ENCODE data around the gene GTF2H1. TPM values are rescaled to one million over a fixed set of nuclear protein-coding genes. Genes with fewer than 3 reads are reported as not detected.
A peak's percentile ranks its signal among the peaks of the same experiment; 100 is the strongest.

The GTF2H1 gene
- total RNA-seq, 2 donors from 2014 or later, result 48.9 to 54.2 TPM

GRCh38 chr11:18330921-18331320 is 8.6 kb downstream of the GTF2H1 start:
- H3K27ac Mint-ChIP-seq, result peak overlapping the region; percentile 26
- no peaks in the 10 kb centered on the region for H3K27me3 Mint-ChIP-seq
- H3K4me1 Mint-ChIP-seq, result peaks cover 36% of the 10 kb centered on the region
- ATAC-seq (replicated peaks), result peak; percentile 39
- no peaks in the 10 kb centered on the region for H3K9me3 Mint-ChIP-seq
- peaks cover 100% of the 10 kb centered on the region for H3K36me3 Mint-ChIP-seq (ENCODE audit: low read depth)
- peak overlapping the region; percentile 41 for H3K4me3 Mint-ChIP-seq

- peak overlapping the region; percentile 41 for H3K4me3 Mint-ChIP-seq
- H3K36me3 Mint-ChIP-seq (ENCODE audit: low read depth), result peaks cover 100% of the 10 kb centered on the region
Observed at GRCh38 chr11:18332302-18332701, 9.9 kb downstream of the GTF2H1 start.

GRCh38 chr11:18332891-18333290 is 10.5 kb downstream of the GTF2H1 start:
- no peaks in the 10 kb centered on the region for H3K9me3 Mint-ChIP-seq
- peak overlapping the region; percentile 29 for H3K4me3 Mint-ChIP-seq
- H3K27ac Mint-ChIP-seq, result peak overlapping the region; percentile 55
- H3K4me1 Mint-ChIP-seq, result peaks cover 32% of the 10 kb centered on the region
- H3K36me3 Mint-ChIP-seq (ENCODE audit: low read depth), result peaks cover 100% of the 10 kb centered on the region
- no peaks in the 10 kb centered on the region for H3K27me3 Mint-ChIP-seq
- ATAC-seq (replicated peaks), result no peak

More at GRCh38 chr11:18332302-18332701, 9.9 kb downstream of the GTF2H1 start:
- ATAC-seq (replicated peaks), result peak; percentile 58
- Mint-ChIP-seq H3K9me3 (no peaks in the 10 kb centered on the region), H3K4me1 (peaks cover 32% of the 10 kb centered on the region), H3K27ac (peak overlapping the region; percentile 16), H3K27me3 (no peaks in the 10 kb centered on the region)

- Mint-ChIP-seq H3K4me3 (no peak overlapping the region), H3K27ac (no peak overlapping the region), H3K9me3 (no peaks in the 10 kb centered on the region), H3K4me1 (no peaks in the 10 kb centered on the region), H3K36me3 (ENCODE audit: low read depth) (peaks cover 92% of the 10 kb centered on the region), H3K27me3 (no peaks in the 10 kb centered on the region)
- no peak for ATAC-seq (replicated peaks)
Observed at GRCh38 chr11:18347471-18348125, 25.2 kb downstream of the GTF2H1 start.

DNA sequence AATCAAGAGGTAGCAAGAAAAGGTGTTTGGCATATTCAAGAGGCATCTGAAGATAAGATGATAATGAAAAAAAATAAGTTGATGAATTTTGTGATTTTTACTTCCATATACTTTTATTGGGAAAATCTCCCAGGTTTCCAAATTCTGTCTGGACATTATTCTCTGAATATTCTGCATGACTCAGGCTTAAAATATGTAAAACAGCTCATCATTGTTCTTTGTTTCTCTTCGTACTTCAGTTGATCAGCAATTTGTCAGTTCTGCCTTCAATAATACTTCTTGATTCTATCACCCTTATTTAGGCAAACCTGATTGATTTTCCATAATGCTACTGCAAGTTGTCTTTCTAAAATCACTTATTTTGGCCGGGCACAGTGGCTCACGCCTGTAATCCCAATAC is 30.2 kb downstream of the GTF2H1 start:
- Mint-ChIP-seq H3K27ac (no peak overlapping the region), H3K36me3 (ENCODE audit: low read depth) (peaks cover 93% of the 10 kb centered on the region), H3K9me3 (no peaks in the 10 kb centered on the region), H3K4me1 (no peaks in the 10 kb centered on the region), H3K27me3 (no peaks in the 10 kb centered on the region), H3K4me3 (no peak overlapping the region)
- ATAC-seq (replicated peaks), result no peak

- no peak for ATAC-seq (replicated peaks)
- Mint-ChIP-seq H3K27ac (no peak overlapping the region), H3K27me3 (no peaks in the 10 kb centered on the region), H3K4me3 (no peak overlapping the region), H3K4me1 (no peaks in the 10 kb centered on the region), H3K9me3 (no peaks in the 10 kb centered on the region), H3K36me3 (ENCODE audit: low read depth) (peaks cover 90% of the 10 kb centered on the region)
Observed at GRCh38 chr11:18358646-18359045, 36.3 kb downstream of the GTF2H1 start.

DNA sequence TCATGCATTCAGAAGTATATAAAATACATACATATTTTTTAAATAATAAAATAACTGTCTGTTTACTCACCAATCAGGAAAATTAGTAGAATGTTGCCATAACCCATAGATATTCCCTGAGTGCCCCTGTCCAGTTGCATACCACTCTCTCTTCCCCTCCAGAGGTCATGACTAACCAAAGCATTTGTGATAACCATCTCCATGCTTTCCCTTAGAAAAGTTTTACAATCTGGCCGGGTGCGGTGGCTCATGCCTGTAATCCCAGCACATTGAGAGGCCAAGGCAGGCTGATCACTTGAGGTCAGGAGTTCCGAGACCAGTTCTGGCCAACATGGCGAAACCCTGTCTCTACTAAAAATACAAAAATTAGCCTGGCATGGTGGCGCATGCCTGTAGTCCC is 38.8 kb downstream of the GTF2H1 start:
- Mint-ChIP-seq H3K4me1 (no peaks in the 10 kb centered on the region), H3K27ac (no peak overlapping the region), H3K9me3 (no peaks in the 10 kb centered on the region), H3K27me3 (no peaks in the 10 kb centered on the region), H3K36me3 (ENCODE audit: low read depth) (peaks cover 94% of the 10 kb centered on the region), H3K4me3 (no peak overlapping the region)
- ATAC-seq (replicated peaks), result no peak

DNA sequence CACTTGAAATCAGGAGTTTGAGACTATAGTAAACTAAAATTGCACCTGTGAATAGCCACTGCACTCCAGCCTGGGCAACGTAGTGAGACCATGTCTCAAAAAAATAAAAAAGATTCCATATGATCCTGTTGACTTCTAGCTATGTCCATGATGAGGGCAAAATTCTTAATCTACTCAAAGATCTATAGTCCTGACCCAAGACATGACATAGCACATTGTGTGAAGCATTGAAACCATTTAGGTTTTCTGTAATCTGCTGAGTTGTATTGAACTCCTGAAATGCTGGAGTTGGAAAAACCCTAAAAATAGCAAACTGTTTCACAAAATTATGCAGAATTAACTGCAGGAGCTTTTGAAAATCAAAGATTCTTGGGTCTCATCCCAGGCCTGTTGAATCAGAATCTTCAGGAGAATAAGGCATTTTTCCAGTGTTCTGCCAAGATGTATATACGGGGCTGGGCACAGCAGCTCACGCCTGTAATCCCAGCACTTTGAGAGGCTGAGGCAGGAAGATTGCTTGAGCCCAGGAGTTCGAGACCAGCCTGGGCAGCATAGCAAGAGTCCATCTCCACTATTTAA is 42.2 kb downstream of the GTF2H1 start:
- Mint-ChIP-seq H3K27ac (peak overlapping the region; percentile 52), H3K4me3 (no peak overlapping the region), H3K36me3 (ENCODE audit: low read depth) (peaks cover 83% of the 10 kb centered on the region), H3K27me3 (no peaks in the 10 kb centered on the region), H3K4me1 (no peaks in the 10 kb centered on the region), H3K9me3 (no peaks in the 10 kb centered on the region)
- no peak for ATAC-seq (replicated peaks)

- Mint-ChIP-seq H3K9me3 (no peaks in the 10 kb centered on the region), H3K36me3 (ENCODE audit: low read depth) (peaks cover 71% of the 10 kb centered on the region), H3K4me3 (no peak overlapping the region), H3K27ac (peak overlapping the region; percentile 10), H3K27me3 (no peaks in the 10 kb centered on the region), H3K4me1 (no peaks in the 10 kb centered on the region)
- no peak for ATAC-seq (replicated peaks)
Observed at GRCh38 chr11:18365741-18366140, 43.4 kb downstream of the GTF2H1 start.

- ATAC-seq (replicated peaks), result no peak
- no peaks in the 10 kb centered on the region for H3K4me1 Mint-ChIP-seq
- H3K27ac Mint-ChIP-seq, result no peak overlapping the region
- no peak overlapping the region for H3K4me3 Mint-ChIP-seq
- no peaks in the 10 kb centered on the region for H3K27me3 Mint-ChIP-seq
- no peaks in the 10 kb centered on the region for H3K9me3 Mint-ChIP-seq
- H3K36me3 Mint-ChIP-seq (ENCODE audit: low read depth), result peaks cover 66% of the 10 kb centered on the region
Observed at GRCh38 chr11:18366286-18366685, 43.9 kb downstream of the GTF2H1 start.

- no peak for ATAC-seq (replicated peaks)
- Mint-ChIP-seq H3K27me3 (no peaks in the 10 kb centered on the region), H3K4me1 (no peaks in the 10 kb centered on the region), H3K9me3 (no peaks in the 10 kb centered on the region), H3K36me3 (ENCODE audit: low read depth) (peaks cover 56% of the 10 kb centered on the region), H3K27ac (no peak overlapping the region), H3K4me3 (no peak overlapping the region)
Observed at GRCh38 chr11:18367431-18367830, 45.1 kb downstream of the GTF2H1 start.

DNA sequence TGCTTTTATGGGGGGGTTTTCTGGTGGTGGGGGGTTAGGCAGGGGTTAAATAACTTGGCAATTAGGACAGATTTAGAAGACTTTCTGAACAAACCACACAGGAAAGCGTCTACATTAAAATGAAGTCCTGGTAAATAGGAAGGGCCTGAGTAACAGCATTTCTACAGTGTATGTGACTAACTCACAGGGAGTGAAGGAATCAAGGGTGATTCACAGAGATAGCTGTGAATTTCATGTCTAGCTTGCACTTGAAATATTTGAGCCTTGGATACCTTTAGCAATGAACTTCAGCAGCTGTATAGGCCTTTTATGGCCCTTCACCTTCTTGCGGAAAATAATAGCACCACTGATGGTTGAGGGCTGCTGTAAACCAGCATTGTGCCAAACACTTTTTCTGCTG is 45.9 kb downstream of the GTF2H1 start:
- Mint-ChIP-seq H3K4me3 (no peak overlapping the region), H3K4me1 (no peaks in the 10 kb centered on the region), H3K36me3 (ENCODE audit: low read depth) (peaks cover 52% of the 10 kb centered on the region), H3K27ac (no peak overlapping the region), H3K9me3 (no peaks in the 10 kb centered on the region), H3K27me3 (no peaks in the 10 kb centered on the region)
- ATAC-seq (replicated peaks), result no peak

GRCh38 chr11:18369398-18369797 is 47.0 kb downstream of the GTF2H1 start:
- no peaks in the 10 kb centered on the region for H3K9me3 Mint-ChIP-seq
- H3K27me3 Mint-ChIP-seq, result no peaks in the 10 kb centered on the region
- no peak for ATAC-seq (replicated peaks)
- no peaks in the 10 kb centered on the region for H3K4me1 Mint-ChIP-seq
- H3K4me3 Mint-ChIP-seq, result no peak overlapping the region
- H3K36me3 Mint-ChIP-seq (ENCODE audit: low read depth), result peaks cover 40% of the 10 kb centered on the region
- no peak overlapping the region for H3K27ac Mint-ChIP-seq

- H3K27me3 Mint-ChIP-seq, result no peaks in the 10 kb centered on the region
- H3K36me3 Mint-ChIP-seq (ENCODE audit: low read depth), result peaks cover 22% of the 10 kb centered on the region
- H3K9me3 Mint-ChIP-seq, result no peaks in the 10 kb centered on the region
- no peaks in the 10 kb centered on the region for H3K4me1 Mint-ChIP-seq
- no peak overlapping the region for H3K4me3 Mint-ChIP-seq
- ATAC-seq (replicated peaks), result peak; percentile 45
- H3K27ac Mint-ChIP-seq, result no peak overlapping the region
Observed at GRCh38 chr11:18371279-18371678, 48.9 kb downstream of the GTF2H1 start.

GRCh38 chr11:18372201-18372600 is 49.8 kb downstream of the GTF2H1 start:
- ATAC-seq (replicated peaks), result no peak
- Mint-ChIP-seq H3K36me3 (ENCODE audit: low read depth) (peaks cover 12% of the 10 kb centered on the region), H3K4me1 (no peaks in the 10 kb centered on the region), H3K27me3 (no peaks in the 10 kb centered on the region), H3K27ac (no peak overlapping the region), H3K4me3 (no peak overlapping the region), H3K9me3 (no peaks in the 10 kb centered on the region)
